Endothelial cell of umbilical vein (primary cell): ENCODE measurements around the gene HOXD10. TPM values are rescaled to one million over a fixed set of nuclear protein-coding genes. Genes with fewer than 3 reads are reported as not detected.

Experiments used
- BruUV-seq: library from RNA; stranded (reverse); fragments of 400-500 nt; replicated peaks from 2 replicates; lab custom pipeline; 2021; lab: Mats Ljungman, UMichigan
- CTCF ChIA-PET: fragments of 300-600, 350-600 bp; sonication (Branson Sonifier 250); formaldehyde crosslinking; loops from one replicate; lab custom pipeline; 2021; ENCODE audit warnings: antibody characterized with exemption, inconsistent platforms; lab: Charles Lee
- POLR2A ChIA-PET: fragments of 300-600, 350-600 bp; sonication (Branson Sonifier 250); formaldehyde crosslinking; loops from one replicate; lab custom pipeline; 2021; ENCODE audit warnings: antibody characterized with exemption, inconsistent platforms; lab: Charles Lee
- DNase-seq: peaks from one replicate; pipeline ENCODE4 v3.0.0-alpha.2; 2011; ENCODE audit warnings: low read depth, low spot score
- FAIRE-seq: peaks from 2 replicates; lab custom pipeline; 2011; peaks lifted over from hg19 to GRCh38; lab: Jason Lieb, UNC
- H2AFZ ChIP-seq: 2 replicates; pipeline ENCODE4 v1.6.0; 2012; ENCODE audit warnings: low read depth, low read length, control low read depth, inconsistent platforms
- H3K27ac ChIP-seq: 2 replicates; pipeline ENCODE4 v1.5.1; 2011; ENCODE audit warnings: low read depth, mild to moderate bottlenecking, control low read depth, low read length, moderate library complexity; ENCODE audit not compliant: insufficient read depth
- H3K27me3 ChIP-seq, 2 experiments: 2 replicates each; pipeline versions ENCODE4 v1.6.0 to v1.6.1; 2011; ENCODE audit warnings: low read length in 2 of 2, mixed read lengths in 1 of 2; ENCODE audit not compliant: control insufficient read depth in 2 of 2, insufficient read depth in 2 of 2
- H3K36me3 ChIP-seq, 2 experiments: 2 replicates in 1 of 2; 3 replicates in 1 of 2; pipeline ENCODE4 v1.5.1; 2011; ENCODE audit warnings: low read length in 2 of 2, mild to moderate bottlenecking in 1 of 2, moderate library complexity in 1 of 2; ENCODE audit not compliant: control insufficient read depth in 2 of 2, insufficient read depth in 2 of 2; ENCODE audit errors: extremely low read depth in 1 of 2
- H3K4me1 ChIP-seq: 3 replicates; pipeline ENCODE4 v1.5.1; 2011; ENCODE audit warnings: mild to moderate bottlenecking, low read length; ENCODE audit not compliant: control insufficient read depth, insufficient read depth; ENCODE audit errors: extremely low read depth
- H3K4me2 ChIP-seq: 2 replicates; pipeline ENCODE4 v1.6.1; 2011; ENCODE audit warnings: low read length, control low read depth, mixed read lengths; ENCODE audit not compliant: insufficient read depth
- H3K4me3 ChIP-seq, 3 experiments: fragments of 200-600 bp in 1 of 3; sonication (generic), shearing (Covaris generic) in 1 of 3; replicated peaks in 1 of 3; 2 replicates each; pipeline ENCODE4 v1.5.1; 2011 to 2016; ENCODE audit warnings: control low read depth in 3 of 3, low read length in 3 of 3, mild to moderate bottlenecking in 2 of 3, inconsistent platforms in 1 of 3, low read depth in 1 of 3, moderate library complexity in 1 of 3; ENCODE audit not compliant: insufficient read depth in 1 of 3
- H3K79me2 ChIP-seq: 2 replicates; pipeline ENCODE4 v1.6.0; 2012; ENCODE audit warnings: low read length, inconsistent platforms; ENCODE audit not compliant: control insufficient read depth, insufficient read depth
- H3K9ac ChIP-seq: replicated peaks from 2 replicates; pipeline ENCODE3; 2011; ENCODE audit warnings: low read length, control low read depth; ENCODE audit not compliant: insufficient read depth; ENCODE audit errors: extremely low read depth
- H3K9me1 ChIP-seq: replicated peaks from 3 replicates; pipeline ENCODE4 v1.6.0; 2011; ENCODE audit warnings: mild to moderate bottlenecking, low read length; ENCODE audit not compliant: control insufficient read depth, insufficient read depth; ENCODE audit errors: extremely low read depth
- H3K9me3 ChIP-seq: replicated peaks from 2 replicates; pipeline ENCODE4 v1.5.1; 2012; ENCODE audit warnings: low read length, inconsistent platforms; ENCODE audit not compliant: control insufficient read depth, insufficient read depth
- H4K20me1 ChIP-seq: replicated peaks from 2 replicates; pipeline ENCODE3; 2011; ENCODE audit warnings: mild to moderate bottlenecking, low read length; ENCODE audit not compliant: control insufficient read depth, insufficient read depth; ENCODE audit errors: extremely low read depth
- EZH2 ChIP-seq: IDR thresholded peaks from 2 replicates; pipeline ENCODE4 v1.6.1; 2012; ENCODE audit warnings: borderline replicate concordance, low read depth, mild to moderate bottlenecking, moderate library complexity, low read length, inconsistent platforms; ENCODE audit not compliant: severe bottlenecking
- GATA2 ChIP-seq: IDR thresholded peaks from 2 replicates; pipeline ENCODE4 v1.7.0; 2011; ENCODE audit warnings: low read depth, mild to moderate bottlenecking, moderate library complexity, mixed read lengths, low read length; ENCODE audit not compliant: insufficient read length, insufficient read depth
- JUN ChIP-seq: IDR thresholded peaks from 2 replicates; pipeline ENCODE4 v1.6.1; 2011; ENCODE audit warnings: borderline replicate concordance, low read depth; ENCODE audit not compliant: insufficient read length, insufficient read depth
- MYC ChIP-seq: IDR thresholded peaks from one replicate; pipeline ENCODE4 v1.6.1; 2011; ENCODE audit warnings: mild to moderate bottlenecking, low read depth, low read length
- POLR2A ChIP-seq: IDR thresholded peaks from 2 replicates; pipeline ENCODE4 v1.6.1; 2012; ENCODE audit warnings: low read depth, mild to moderate bottlenecking, control low read depth, low read length
- POLR2AphosphoS5 ChIP-seq: IDR thresholded peaks from 2 replicates; pipeline ENCODE4 v1.6.1; 2012; ENCODE audit warnings: low read depth, mild to moderate bottlenecking, control low read depth, low read length, moderate library complexity; ENCODE audit not compliant: insufficient read depth
- dilution Hi-C: fragments of 300-500 bp; cut with MboI; formaldehyde crosslinking; loops from one replicate; pipeline ENCODE4 v1.15.0; 2019; ENCODE audit warnings: low sequenced_read_pairs; ENCODE audit not compliant: extremely low pct_ligation_motif_present
- intact Hi-C: fragments of 100-400 bp; cut with micrococcal nuclease; formaldehyde crosslinking; loops from one replicate; pipeline ENCODE4 v1.10.0; 2022
- polyA plus RNA-seq, 4 experiments: library from polyadenylated mRNA; depleted of rRNA in 3 of 4; stranded (reverse) in 3 of 4; unstranded in 1 of 4; fragments of >200 nt; gene quantifications; 2 replicates each; pipeline versions ENCODE4 v1.2.1 to v1.2.3, GENCODE V29; 2011 to 2012; ENCODE audit warnings: missing spikeins in 1 of 4
- total RNA-seq: library from RNA; stranded (reverse); gene quantifications from 2 replicates; pipeline ENCODE4 v1.2.3, GENCODE V29; 2021
- TF ChIP-seq, protein P1 (sequence below), 2 donors: IDR thresholded peaks; 1 replicate in 1 of 2; 2 replicates in 1 of 2; pipeline ENCODE4 v1.5.1; 2011; ENCODE audit warnings: low read length in 2 of 2, mild to moderate bottlenecking in 2 of 2, moderate library complexity in 2 of 2, control low read depth in 1 of 2, inconsistent platforms in 1 of 2, low read depth in 1 of 2; ENCODE audit not compliant: insufficient read depth in 1 of 2; ENCODE audit errors: extremely low read depth in 1 of 2
- TF ChIP-seq, protein P2 (sequence below): IDR thresholded peaks from 2 replicates; pipeline ENCODE4 v1.6.1; 2011; ENCODE audit not compliant: insufficient read depth, insufficient read length

The HOXD10 gene
- total and polyA plus RNA-seq, 2 donors (not counting 3 experiments of a cell fraction or from before 2014, with no cell fraction given): not detected

DNA sequence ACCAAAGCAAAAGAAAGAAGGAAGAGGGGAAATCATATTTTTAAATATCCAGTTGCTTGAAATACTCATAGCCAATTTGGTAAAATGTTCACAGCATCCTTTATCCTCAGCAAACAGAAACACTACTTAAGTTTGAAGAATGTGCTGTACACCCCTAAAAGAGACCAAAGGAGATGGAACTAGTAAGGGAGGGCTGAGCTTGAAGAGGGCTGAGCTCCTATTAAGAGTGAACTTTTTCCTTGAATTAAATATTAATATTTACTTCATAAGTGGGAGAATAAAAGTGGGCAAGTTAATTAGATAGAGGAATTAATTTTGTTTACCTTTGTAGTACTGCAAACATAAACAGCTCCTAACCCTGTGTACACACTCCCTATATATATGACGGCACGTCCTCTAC is 39.8 kb upstream of the HOXD10 start:
- no peaks in the 10 kb centered on the region for H3K9me3 ChIP-seq
- no peak overlapping the region for H3K9ac ChIP-seq
- no peaks in the 10 kb centered on the region for H3K4me1 ChIP-seq
- POLR2A ChIA-PET: no interaction called here
- FAIRE-seq (no peak), DNase-seq (no peak)
- no TSS peak for BruUV-seq
- dilution Hi-C loops: no loop called here
- CTCF ChIA-PET: interaction anchor here (1.4 kb wide), 1 partner anchor 21 kb away, joined by 3 read pairs; no protein-coding TSS in a partner anchor
- peaks cover 78 to 97% of the 10 kb centered on the region in 2 experiments for H3K27me3 ChIP-seq
- H3K27ac ChIP-seq: no peak overlapping the region
- H2AFZ ChIP-seq: no peak overlapping the region
- H4K20me1 ChIP-seq: peaks cover 2% of the 10 kb centered on the region
- H3K4me2 ChIP-seq: no peak overlapping the region
- no peaks in the 10 kb centered on the region for H3K9me1 ChIP-seq
- TF ChIP-seq POLR2AphosphoS5 (no peak), EZH2 (peak; percentile 7), GATA2 (no peak), JUN (no peak), POLR2A (no peak), MYC (no peak)
- TF ChIP-seq, protein P1, sequence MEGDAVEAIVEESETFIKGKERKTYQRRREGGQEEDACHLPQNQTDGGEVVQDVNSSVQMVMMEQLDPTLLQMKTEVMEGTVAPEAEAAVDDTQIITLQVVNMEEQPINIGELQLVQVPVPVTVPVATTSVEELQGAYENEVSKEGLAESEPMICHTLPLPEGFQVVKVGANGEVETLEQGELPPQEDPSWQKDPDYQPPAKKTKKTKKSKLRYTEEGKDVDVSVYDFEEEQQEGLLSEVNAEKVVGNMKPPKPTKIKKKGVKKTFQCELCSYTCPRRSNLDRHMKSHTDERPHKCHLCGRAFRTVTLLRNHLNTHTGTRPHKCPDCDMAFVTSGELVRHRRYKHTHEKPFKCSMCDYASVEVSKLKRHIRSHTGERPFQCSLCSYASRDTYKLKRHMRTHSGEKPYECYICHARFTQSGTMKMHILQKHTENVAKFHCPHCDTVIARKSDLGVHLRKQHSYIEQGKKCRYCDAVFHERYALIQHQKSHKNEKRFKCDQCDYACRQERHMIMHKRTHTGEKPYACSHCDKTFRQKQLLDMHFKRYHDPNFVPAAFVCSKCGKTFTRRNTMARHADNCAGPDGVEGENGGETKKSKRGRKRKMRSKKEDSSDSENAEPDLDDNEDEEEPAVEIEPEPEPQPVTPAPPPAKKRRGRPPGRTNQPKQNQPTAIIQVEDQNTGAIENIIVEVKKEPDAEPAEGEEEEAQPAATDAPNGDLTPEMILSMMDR (IDR thresholded peaks at IDR 0.05; ENCODE audit: extremely low read depth in 1 of 2, insufficient read depth in 1 of 2, low read depth in 1 of 2, low read length in 2 of 2): no peak
- TF ChIP-seq, protein P2, sequence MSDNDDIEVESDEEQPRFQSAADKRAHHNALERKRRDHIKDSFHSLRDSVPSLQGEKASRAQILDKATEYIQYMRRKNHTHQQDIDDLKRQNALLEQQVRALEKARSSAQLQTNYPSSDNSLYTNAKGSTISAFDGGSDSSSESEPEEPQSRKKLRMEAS: no peak
- no peak overlapping the region for H3K4me3 ChIP-seq
- intact Hi-C loops: no loop called here
- no peaks in the 10 kb centered on the region for H3K36me3 ChIP-seq
- H3K79me2 ChIP-seq: no peaks in the 10 kb centered on the region
